GM21526 (cell line): ENCODE data around the gene TMEM127.
A peak's percentile ranks its signal among the peaks of the same experiment; 100 is the strongest.

Experiments
- ATAC-seq: cut with Tn5 transposase; IDR thresholded peaks from one replicate; pipeline ENCODE4 v1.9.1; 2021; ENCODE audit warnings: moderate library complexity; ENCODE audit not compliant: unreplicated experiment, low FRiP score

The TMEM127 gene

DNA sequence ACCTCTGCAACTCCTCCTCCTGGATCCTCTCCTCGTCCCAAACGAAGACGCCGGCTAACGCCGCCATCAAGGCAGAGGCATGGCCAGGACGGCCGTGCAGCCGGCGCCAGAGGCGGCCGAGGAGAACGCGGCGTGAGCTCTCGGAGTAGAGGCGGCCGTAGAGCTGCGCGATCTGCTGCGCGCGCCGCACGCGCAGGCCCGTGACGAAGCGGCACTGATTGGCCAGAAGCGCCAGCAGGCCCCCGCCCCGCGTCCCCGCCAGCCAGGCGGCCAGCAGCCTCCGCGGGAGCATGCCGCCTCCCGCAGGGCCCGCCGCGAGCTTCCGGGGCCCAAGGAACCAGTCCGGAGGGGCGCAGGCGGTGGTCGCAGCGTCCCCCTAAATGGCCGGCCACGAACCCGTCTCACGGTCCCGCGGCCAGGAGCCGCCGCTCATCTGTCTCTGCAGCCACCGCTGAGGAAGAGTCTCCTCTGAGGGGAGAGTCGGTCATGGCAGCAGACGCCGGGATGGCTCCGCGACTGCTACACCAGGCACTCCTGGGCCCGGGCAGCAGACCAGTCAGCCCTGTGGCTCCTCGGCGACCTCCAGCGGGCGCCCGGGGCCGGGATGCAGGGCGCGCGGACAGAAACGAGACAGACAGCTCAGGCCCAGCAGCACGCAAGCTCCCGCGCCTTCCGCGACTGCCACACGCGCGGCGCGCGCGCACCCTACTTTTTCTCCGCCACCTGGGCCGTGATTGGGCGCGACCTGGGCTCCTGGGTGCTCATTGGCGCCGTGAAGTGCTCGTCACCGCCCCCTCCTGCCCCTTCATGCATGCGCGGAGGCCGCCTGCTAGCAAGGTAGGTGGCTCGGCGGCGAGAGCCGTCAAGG lies 57.4 kb downstream of the TMEM127 start, which contains the start of gene STARD7:
Gene STARD7, minus strand, starts transcription at position 685 of the 868 bp plus-strand sequence. Its CDS starts 393 bp downstream, at position 292.
- ATAC-seq, result peak; percentile 80

DNA sequence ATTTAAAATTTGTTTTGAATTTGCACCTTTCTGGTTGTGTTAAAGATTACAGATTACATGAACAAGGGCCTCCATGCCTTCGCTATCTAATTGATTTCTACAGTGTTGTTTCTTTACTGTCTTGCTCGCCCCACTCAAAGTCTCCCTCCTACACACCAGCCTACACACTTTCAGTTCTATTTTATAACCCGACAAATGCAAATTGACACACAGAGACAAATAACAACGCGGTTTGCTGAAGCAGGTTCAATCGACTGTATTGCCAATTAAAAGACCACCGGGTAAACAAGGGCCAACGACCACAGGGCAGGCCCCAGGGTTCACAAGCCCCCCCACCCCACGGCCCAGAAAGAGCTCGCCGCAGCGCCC lies 58.0 kb downstream of the TMEM127 start:
- peak; percentile 2 for ATAC-seq

DNA sequence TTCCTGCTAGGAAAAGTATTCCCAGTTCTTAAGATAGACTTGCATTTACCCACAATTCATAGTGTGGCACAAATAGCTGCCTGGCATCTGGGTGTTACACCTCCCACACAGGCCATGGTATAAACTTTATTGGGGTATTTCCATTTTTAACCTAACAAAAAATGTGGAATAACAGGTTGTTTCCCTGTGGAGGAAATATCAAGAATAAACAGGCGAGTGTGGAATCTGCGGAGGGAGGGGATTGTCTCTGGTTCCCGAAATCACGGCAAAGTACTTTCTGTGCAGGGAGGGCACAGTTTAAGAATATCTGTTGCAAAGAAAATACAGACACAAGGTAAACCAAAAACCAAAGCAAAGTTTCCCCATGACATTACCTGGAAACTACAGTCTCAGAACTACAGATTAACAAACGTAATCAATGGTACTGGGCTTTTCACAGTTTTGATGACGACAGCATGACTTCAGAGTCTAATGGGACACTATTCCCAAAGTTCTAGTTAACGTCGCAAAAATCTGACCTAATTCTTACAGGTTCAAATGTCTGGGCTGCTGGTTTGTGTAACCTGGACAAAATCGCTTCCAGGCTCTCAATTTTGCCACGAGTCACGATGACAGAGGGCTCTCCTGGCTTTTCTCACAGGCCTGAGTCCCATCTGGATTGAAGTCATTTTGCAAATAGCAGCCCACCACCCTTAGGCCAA lies 58.6 kb downstream of the TMEM127 start:
- ATAC-seq, result no peak

DNA sequence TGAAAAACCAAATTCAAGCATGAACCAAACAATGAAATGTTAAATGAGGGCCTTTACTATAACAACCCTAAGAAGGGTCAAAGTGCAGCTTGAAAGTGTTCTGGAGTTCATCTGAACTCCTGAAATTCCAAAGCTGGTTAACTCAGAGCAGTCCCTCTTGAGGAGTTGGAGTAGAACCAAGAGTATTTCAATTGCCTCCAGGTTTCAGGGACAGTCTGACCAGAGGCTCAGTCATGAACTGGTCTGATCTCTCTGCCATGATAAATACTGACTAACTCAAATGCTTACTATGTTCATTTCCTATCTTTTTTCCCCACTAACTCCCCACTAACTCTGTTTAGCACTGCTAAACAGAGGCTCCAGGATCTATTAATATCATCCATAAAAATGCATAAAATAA lies 59.9 kb downstream of the TMEM127 start:
- ATAC-seq, result no peak

DNA sequence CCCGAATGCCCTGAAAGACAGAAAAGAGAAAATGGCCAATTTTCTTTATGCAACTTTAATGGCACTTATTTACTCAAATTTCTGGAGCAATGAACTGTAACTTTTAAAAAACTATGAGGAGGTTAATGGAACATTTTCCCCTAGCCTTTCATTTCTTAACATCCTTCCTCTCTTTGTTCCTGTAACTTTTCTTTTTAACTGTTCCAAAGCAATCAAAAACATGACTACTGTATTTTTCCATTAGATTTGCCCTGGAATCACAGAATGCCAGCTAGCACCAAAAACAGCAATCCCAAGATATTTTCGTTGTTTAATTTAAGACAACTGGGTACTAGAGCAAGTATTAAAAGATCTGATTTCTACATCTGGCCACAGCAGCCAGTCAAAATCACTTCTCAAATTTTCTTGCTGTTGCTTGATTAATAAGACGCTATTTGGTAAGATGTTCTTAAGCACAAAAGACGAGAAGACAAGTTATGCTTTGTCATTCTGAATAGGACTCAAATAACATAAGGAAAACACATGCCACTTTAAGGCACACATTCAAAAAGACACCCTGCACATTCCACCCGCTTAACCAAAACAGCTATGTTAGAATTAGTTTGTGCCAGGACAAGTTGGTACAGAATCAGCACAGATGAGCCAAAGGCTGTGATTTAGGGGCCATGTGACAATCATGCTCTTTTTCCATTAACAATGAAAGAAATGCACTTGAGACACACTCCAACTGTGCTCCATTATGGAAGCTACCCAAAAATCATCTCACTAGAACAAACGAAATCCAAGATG lies 60.8 kb downstream of the TMEM127 start:
- no peak for ATAC-seq

DNA sequence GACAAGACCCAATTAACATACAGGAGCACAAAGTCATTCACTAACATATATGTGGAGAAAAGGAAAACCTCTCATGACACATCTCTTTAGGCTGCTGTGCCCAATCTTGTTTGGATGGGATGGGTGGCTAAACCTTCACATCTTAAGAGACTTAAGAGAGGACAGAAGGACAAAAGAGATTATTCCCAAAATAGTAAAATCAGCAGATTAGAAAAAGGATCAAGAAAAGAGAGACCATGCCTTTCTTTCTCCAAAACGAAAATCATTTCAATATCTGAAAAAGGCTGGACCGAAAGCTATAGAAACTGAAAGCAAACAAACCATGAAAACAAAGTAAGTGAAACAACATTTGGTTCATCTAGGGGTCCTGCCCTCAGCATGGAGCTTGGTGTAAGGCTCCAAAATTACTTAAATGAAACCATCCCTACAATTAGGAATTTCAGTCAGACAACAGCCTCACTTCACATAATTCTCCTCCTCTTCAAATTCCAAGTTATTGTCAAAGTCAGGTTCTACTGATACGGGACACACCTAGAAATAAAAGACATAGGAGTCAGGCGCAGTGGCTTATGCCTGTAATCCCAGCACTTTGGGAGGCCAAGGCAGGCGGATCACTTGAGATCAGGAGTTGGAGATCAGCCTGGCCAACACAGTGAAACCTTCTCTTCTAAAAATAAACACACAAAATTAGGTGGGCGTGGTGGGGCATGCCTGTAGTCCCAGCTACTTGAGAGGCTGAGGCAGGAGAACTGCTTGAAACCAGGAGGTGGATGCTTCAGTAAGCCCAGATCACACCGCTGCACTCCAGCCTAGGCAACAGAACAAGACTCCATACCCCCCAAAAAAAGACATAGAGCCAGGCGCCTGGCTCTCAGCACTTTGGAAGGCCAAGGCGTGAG lies 62.4 kb downstream of the TMEM127 start:
- ATAC-seq, result no peak

DNA sequence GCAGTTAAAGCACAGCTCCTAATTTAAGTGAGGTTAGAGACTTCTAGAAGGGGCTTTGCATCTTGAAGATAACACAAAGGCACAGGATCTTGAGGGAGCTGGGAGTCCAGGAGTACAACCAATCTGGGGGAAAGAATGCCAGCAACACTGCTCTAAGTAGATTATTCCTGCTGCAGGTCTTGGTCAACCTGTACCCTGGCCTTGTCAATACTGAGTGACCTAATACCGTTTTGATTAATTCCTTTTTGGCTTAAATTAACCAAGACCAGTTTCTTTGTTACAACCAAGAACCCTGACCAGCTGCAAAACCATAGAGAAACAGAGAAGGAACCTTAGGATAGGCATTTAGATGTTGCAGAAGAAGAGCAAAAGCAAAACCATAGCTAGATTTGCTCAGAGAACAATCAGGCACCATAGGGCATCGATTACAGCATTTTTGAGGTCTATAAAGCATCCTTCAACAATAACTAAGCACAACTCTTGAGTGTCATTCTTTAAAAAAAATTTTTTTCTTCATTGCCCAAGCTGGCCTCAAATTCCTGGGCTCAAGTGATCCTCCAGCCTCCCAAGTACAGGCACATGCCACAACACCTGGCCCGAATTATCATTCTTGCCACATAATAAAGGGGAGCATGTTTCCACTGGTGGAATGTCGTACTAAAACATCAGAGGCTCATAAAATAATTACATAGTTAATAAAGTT lies 63.5 kb downstream of the TMEM127 start:
- ATAC-seq, result no peak

DNA sequence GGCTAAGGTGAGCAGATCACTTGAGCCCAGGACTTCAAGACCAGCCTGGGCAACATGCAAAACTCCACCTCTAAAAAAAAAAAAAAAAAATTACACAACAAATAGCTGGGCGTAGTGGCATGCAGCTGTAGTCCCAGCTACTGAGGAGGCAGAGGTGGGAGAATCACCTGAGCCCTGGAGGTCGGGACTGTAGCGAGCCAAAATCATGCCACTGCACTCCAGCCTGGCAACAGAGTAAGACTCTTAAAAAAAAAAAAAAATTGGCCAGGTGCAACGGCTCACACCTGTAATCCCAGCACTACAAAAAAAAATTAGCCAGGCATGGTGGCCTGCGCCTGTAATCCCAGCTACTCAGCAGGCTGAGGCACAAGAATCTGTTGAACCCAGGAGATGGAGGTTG lies 64.5 kb downstream of the TMEM127 start:
- ATAC-seq, result no peak

DNA sequence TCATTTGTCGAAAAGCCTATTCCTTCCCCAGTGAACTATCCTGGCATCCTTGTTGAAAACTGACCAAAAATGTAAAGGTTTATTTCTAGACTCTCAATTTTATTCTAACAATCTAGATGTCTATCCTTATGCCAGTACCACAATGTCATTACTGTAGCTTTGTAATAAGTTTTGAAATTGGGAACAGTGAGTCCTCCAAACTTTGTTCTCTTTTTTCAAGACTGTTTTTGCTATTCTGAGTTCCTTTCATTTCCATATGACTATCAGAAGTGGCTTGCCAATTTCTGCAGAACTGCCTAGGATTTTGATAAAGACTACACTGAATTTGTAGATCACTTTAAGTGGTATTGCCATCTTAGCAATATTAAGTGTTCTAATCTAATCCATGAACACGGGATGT lies 66.9 kb downstream of the TMEM127 start:
- no peak for ATAC-seq
